Skin epidermis (tissue), 12 donors: Measurements from ENCODE around the gene FAP.

Experiments used
- H3K27ac ChIP-seq, 21 experiments: fragments of 200-600 bp; sonication (generic) in 11 of 21; one replicate each; pipeline ENCODE4 v1.5.0; 2020; ENCODE audit warnings: mild to moderate bottlenecking in 3 of 21, inconsistent platforms in 2 of 21, moderate library complexity in 2 of 21
- H3K4me3 ChIP-seq, 7 experiments: fragments of 200-600 bp; sonication (generic) in 2 of 7; one replicate each; pipeline ENCODE4 v1.5.0; 2020; ENCODE audit warnings: inconsistent platforms in 2 of 7, mild to moderate bottlenecking in 2 of 7, moderate library complexity in 1 of 7

Gene FAP

DNA sequence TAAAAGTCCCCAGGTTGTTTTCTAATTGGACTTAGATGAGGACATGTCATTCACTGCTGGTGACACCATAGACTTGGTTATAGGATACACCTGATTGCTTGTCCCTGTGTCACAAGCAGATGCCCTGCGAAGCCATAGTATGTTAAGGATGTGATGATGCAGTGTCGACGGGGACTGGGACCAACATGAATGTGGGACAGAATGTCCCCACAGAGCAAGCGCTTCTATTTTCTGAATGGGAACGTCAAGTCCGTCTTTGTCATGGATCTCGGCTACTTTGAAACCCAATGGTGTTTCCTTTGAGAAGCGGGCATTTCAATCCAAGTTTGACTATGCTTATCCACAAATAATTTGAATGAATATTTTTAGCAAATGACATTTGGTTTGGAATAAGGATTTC, 93.3 kb downstream of the FAP start:
- Histone ChIP-seq H3K27ac (no peak overlapping the region), H3K4me3 (no peak overlapping the region)

DNA sequence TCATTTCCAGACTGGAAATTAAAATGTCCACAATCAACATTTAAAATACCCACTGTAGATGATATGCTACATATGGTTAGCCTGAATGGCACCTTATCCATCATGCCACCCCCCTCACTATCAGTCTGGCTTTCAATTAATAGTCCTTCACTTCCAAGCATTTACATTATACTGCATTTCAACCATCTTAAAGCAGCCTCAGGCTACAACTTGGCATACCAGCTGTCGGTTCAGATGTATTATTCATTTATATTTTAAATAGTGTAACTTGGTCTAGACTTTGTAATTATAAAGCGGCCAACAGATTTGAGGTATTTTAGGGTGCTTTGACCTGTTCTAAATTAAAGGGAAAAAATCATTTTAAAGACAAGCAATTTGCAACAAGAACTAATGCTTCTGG, 93.8 kb downstream of the FAP start:
- H3K4me3 ChIP-seq, result no peak overlapping the region
- H3K27ac ChIP-seq, result no peak overlapping the region

DNA sequence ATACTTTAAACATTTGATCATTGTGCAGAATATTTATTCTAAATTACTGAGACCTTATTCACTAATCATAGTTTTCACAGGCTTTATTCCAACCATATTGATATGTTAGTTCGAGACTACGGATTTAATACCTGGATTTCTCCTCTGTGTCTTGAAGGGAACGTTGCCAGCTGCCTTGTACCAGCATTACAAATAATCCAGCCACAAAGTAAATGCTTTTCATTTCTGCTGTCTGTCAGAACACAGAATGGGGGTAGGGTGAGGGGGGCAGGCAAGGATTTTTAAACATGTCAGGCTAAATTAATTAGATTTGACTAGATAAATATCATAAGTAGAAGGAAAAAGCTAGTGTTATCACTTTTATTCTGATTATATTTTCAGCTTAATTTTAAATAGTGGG, 94.3 kb downstream of the FAP start:
- no peak overlapping the region for H3K4me3 ChIP-seq
- no peak overlapping the region for H3K27ac ChIP-seq

DNA sequence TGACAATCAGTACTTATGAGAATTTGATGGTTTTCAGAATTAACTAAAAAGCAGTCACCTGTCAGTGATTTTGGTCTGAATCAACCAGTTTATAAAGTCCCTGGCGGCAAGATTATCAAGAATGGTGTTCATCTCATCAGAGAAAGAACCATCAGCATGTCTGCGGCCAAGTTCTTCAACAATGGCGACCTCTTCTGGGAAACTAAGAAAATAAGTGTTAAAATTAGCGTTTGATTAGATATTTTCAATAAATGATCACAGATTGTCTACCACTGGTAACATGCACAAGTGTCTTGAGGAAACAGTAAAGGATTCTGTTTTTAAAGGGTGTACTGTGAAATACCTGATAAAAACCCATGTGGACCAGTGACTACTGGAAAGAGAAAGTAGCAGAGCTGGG, 99.3 kb downstream of the FAP start:
- H3K4me3 ChIP-seq, result no peak overlapping the region
- no peak overlapping the region for H3K27ac ChIP-seq

- no peak overlapping the region for H3K4me3 ChIP-seq
- no peak overlapping the region for H3K27ac ChIP-seq
Observed at GRCh38 chr2:162138310-162138709, 104.9 kb downstream of the FAP start.

GRCh38 chr2:162127422-162127821, 115.8 kb downstream of the FAP start:
- Histone ChIP-seq H3K4me3 (no peak overlapping the region), H3K27ac (no peak overlapping the region)

DNA sequence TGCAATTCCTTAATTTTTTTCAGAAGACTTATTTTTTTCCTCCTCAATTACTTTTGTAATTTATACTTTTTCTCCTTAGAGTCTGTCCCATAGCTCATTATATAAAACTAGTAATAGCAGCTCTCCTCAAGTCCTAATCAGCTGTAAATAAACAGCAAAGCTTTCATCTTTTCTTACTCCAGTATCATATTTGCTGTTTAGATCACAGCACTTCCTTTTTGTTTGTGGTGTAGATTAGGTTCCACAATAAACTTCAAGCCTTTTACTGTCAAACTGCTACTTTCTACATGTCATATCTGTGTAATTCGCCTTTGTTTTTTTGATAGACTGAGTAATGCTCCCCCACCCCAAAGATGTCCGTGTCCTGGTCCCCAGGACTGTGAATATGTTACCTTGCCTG, 116.7 kb downstream of the FAP start:
- Histone ChIP-seq H3K4me3 (no peak overlapping the region), H3K27ac (peak overlapping the region in 1 of 21 experiments; percentile 24)

DNA sequence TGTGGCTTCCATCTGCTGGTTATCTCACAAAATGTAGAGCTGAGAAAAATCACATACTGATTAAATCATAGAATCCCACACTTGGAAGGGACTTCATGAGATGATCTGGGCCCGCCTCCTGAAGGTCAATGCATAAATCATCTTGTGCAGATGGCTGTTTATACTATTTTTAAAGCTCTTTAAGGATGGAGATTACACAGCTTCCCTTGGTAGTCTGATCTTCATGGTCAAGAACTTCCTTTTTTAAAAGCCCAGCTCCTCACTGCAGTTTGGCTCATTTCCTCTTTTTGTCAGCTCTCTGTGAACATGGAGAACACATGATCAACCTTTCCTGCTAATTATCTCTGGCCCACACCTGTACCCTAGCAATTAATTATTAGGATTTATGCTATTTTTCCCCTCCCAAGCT, 117.1 kb downstream of the FAP start:
- Histone ChIP-seq H3K27ac (peak overlapping the region in 1 of 21 experiments; percentile 24), H3K4me3 (no peak overlapping the region)

DNA sequence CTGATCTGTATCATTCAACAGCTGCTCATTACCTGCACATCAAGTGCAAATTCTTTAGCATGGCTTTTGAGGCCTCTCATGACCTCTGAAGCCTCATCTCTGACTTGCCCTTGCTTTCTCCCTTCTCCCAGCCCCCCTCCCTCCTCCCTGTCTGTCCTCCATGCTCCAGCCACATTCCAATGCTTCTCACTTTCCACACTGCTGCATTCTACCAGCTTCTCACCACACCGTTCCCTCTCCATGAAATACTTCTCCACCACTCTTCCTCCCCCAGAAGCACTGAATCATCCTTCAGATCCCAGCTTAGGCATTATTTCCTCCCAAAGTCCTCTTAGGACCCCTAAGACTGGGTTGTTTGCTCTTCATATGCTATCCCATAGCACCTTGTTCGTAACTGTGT, 118.1 kb downstream of the FAP start:
- Histone ChIP-seq H3K4me3 (no peak overlapping the region), H3K27ac (no peak overlapping the region)

DNA sequence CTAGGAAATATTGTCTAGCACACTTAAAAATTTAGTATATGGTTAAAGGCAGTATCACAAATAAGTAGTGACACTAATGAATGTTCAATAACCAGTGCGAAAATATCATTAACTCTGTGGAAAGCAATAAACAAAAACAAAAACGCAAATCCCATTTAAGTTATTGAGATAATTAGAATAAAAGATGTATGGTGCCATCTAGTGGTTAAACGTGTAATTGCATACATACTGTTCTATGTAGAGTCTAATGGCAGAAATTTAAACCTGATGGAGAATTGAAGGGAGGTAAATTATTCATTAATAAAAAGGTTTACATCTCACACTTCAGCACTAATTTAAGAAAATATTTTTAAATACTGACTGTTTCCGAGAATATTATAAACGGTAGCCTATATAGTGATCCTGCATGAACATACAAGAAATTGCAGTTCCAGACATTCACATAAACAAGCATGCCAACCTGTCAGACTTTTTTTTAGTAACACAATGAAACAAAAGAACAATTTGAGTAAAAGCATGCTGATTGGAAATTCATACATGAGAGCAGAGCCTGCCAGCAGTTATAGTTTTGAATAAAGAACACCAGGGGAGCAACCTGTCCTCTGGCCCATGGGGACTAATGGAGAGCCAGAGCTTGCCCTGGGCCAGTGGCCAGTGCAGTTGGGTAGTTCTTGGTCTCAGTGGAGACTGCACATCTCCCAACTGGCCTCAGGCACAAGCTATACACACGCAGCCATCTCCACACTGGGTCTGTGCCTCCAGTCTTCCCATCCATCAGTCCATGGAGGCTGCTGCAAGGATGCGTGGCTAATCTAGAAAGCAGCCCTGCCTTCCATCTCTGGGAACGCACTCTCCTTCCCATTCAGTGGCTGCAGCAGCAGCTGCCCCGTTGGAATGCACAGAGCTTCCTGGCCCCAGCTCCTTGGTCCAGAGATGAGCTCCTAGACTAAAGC, 119.2 kb downstream of the FAP start:
- Histone ChIP-seq H3K27ac (no peak overlapping the region), H3K4me3 (no peak overlapping the region)
